DMS53 (cell line): Measurements from ENCODE around the gene SARS2.

Source experiments
- DNase-seq: peaks from one replicate; lab custom pipeline; 2025; lab: John Stamatoyannopoulos, UW

SARS2 gene

DNA sequence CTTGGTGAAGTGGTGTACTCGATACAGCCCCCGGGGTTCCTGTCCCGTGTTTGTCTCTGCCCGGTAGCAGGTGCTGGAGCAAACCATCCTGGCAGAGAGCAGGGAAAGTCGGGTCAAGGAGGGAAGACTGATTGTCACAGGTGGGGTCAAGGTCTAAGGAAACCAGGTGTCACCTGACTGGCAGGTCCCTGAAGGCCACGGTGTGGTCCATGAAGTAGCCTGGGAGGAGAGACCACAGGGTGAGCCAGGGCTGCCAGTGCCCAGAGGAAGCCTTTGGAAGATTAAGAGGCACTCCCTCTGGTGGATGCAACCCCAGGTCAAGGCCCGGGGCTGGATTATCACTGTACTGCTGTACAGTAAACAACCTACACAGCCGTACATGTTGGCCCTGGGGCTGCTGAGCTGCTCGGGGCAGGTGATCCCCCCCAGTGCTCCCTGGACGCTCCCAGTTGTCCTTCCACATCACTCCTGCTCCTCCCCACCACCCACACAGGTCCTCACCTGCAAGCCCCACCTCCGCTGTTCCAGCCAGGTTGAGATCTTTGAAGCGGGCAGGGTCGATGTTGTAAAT is 12.6 kb downstream of the SARS2 start:
- DNase-seq: peak; percentile 61

DNA sequence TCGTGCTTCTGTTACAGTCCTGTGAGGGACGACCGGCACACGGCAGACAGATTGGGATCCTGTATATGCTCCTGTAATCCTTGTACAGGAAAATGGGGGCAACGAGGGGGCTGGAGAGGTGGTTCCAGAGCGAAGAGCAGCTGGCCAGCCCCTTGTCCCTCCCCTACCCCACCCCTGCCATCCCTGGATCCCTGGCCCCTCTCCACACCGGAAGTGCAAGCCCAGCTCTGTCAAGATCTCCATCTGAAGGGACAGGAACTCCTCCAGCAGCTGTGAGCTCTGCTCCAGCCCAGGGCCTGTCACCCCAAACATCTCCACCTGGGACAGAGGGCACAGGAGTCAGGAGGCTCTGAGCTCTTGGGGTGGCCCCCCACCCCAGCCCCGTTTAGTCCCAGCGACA is 13.0 kb downstream of the SARS2 start:
- DNase-seq: no peak

DNA sequence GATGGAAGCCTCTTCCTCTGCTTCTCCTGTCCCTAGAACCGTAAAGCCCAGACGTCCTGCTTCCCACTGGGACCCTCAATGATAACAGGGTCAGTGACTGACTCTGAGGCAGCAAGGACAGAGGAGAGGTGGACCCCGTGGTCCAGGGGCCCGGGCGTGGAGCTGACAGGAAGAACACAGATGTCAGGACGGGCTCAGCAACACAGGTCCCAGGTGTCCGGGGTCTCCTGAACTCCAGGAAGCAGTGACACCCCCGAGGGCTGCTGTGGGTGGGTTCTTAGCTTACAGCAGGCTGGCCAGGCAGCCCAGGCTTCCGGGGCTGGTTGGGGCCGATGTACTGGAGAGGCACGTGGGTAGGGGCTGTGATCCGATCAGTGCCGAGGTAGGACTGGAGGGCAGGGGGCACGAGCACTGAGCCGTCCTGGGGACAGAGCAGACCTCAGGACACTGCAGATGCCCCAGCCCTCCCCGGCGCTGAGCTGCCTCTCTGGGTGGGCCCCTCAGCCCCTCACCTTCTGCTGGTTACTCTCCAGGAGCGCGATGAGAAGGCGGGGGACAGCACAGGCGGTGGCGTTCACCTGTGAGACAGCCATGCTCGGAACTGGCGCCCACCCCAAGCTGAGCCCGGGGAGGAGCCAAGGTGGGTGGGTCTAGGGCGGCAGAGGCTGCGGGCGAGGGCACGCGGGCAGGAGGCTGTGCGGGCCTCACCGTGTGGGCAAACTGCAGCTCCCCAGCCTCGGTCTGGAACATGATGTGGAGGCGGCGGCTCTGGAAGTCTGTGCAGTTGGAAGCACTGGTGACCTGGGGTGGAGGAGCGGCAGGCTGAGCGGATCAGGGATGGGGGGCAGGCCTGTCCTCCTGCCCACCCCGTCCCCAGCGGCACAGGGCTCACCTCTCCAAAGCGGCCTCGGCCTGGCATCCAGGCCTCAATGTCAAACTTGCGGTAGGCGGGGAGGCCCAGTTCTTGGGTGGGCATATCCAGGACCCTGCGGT is 14.9 kb downstream of the SARS2 start:
- DNase-seq: no peak

GRCh38 chr19:38913958-38914357 is 16.6 kb downstream of the SARS2 start:
- no peak for DNase-seq

- no peak for DNase-seq
Observed at GRCh38 chr19:38912600-38913514, 17.7 kb downstream of the SARS2 start.

GRCh38 chr19:38911388-38912001 is 19.1 kb downstream of the SARS2 start:
- no peak for DNase-seq

DNA sequence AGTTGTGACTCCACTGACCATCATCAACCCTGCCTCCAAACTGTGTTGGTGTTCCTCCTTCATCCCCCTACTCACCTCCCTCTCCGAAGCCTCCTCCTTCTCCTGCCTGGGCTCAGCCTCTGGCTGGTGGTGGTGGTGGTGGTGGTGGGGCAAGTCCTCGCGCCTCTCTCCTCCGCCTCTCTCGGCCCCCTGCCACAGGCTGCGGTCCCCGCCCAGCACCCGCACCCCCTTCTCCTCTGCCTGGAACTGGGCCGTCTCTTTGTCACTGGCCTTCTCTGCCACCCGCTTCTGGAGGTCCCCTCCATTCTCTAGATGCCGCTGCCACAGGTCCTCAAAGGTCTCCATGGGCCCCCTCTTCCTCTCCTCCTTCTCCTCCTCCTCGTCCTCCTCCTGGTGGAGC is 20.1 kb downstream of the SARS2 start:
- no peak for DNase-seq

DNA sequence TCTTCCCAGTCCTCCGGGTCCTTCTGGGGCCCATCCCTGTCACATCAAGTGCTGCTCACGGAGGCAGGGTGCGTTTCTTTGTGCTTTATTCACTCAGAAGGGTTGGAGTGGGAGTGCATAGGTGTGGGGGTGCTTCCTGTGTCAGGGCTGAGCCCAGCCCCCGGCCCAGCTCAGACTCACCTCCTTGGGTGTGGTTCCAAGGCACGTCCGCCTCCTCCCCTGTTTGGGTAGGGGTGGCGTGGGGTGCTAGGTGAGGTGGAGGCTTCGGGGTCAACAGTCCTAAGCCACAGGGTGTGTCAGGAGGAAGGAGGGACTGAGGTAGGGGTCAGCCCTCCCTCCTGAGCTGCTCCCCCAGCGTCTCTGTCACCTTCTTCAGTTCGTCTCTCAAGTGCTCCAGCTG is 21.7 kb downstream of the SARS2 start:
- no peak for DNase-seq

GRCh38 chr19:38907670-38908069 is 22.9 kb downstream of the SARS2 start:
- no peak for DNase-seq

GRCh38 chr19:38907227-38907626 is 23.3 kb downstream of the SARS2 start:
- DNase-seq: no peak

GRCh38 chr19:38905620-38906019 is 24.9 kb downstream of the SARS2 start:
- no peak for DNase-seq

DNA sequence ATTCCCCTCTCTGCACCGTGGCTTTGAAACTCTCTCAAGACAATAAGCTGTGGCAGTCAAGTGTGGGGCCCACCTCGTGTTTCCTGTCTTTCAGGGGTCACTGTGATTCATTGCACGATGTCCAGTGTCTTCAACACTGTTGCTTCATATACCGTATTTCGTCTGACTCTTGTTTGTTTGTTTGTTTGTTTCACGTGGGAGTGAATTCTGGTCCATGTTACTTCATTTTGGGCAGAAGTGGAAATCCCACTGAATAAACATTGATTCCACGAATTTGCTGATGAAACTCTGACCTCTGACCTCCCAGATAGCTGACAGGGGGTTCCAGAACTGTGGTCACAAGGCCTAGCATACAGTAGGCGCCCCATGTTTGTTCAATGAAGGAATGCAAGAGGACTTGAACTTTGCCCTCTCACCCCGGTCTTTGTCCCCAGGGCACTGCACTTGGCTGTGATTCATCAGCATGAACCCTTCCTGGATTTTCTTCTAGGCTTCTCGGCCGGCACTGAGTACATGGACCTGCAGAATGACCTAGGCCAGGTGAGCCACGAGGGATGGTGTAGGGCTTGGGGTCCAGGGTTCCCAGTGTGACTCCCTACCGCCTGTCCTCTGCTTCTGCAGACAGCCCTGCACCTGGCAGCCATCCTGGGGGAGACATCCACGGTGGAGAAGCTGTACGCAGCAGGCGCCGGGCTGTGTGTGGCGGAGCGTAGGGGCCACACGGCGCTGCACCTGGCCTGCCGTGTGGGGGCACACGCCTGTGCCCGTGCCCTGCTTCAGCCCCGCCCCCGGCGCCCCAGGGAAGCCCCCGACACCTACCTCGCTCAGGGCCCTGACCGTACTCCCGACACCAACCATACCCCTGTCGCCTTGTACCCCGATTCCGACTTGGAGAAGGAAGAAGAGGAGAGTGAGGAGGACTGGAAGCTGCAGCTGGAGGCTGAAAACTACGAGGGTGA is 25.7 kb downstream of the SARS2 start:
- no peak for DNase-seq

DNA sequence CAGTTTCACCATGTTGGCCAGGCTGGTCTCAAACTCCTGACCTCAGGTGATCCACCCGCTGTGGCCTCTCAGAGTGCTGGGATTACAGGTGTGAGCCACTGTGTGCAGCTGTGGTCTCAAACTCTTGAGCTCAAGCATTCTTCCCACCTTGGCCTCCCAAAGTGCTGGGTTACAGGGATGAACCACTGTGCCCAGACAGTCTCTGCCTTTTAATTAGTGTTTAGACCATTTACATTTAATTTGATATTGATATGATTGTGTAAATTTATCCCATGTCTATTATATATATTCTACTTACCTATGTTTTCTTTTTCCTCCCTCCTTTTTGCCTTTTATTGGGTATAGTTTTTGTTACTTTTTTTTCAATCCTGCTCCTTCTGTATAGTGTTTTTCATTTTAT is 28.9 kb downstream of the SARS2 start:
- DNase-seq: no peak

GRCh38 chr19:38900743-38901190 is 29.8 kb downstream of the SARS2 start:
- DNase-seq: no peak

DNA sequence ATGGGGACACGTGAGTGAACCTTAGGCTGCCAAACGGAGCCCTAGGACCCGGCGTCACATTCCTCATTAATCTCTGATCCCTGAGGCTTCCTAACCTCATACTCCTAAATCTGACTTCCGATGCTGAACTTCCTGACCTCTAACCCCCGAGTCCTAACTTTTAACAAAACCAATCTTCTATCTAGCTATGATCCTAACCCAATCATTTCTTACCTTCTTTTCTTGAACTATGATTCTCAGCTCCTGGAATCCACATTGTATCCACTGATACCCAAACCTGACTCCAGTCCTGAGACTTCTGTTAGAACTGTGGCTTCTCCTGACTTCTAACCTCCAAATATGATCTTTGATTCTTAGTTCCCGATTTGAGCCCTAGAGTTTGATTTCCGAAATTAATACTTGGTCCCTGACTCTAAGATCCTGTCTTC is 30.3 kb downstream of the SARS2 start:
- no peak for DNase-seq

- peak; percentile 100 for DNase-seq
Observed at GRCh38 chr19:38899447-38900201, 30.9 kb downstream of the SARS2 start, which contains the start of the genes NFKBIB and SIRT2. NFKBIB (plus strand) TSS chr19:38899969; CDS start chr19:38900033, 64 bp downstream. SIRT2 (minus strand) TSS chr19:38899618; CDS start chr19:38899521, 97 bp downstream.

GRCh38 chr19:38898788-38899446 is 31.6 kb downstream of the SARS2 start:
- DNase-seq: peak; percentile 70

- no peak for DNase-seq
Observed at GRCh38 chr19:38894968-38895367, 35.6 kb downstream of the SARS2 start.

- DNase-seq: no peak
Observed at GRCh38 chr19:38893341-38893771, 37.2 kb downstream of the SARS2 start.
